NCI-H524 (cell line): ENCODE measurements around the gene PPHLN1.
"Not testable (repeated sequence)": the region's sequence is repeated elsewhere in the genome, so short reads cannot be mapped to it uniquely, and the experiment has no call there.

Experiments
- DNase-seq, 2 experiments: peaks; one replicate each; lab custom pipeline; 2025; lab: John Stamatoyannopoulos, UW

The PPHLN1 gene

GRCh38 chr12:42323856-42324255, 2.1 kb upstream of the PPHLN1 start:
- no peak for DNase-seq

- DNase-seq: no peak
Observed at GRCh38 chr12:42325326-42325652, 678 bp upstream of the PPHLN1 start.

- peak; percentile 0 to 21 for DNase-seq
Observed at GRCh38 chr12:42326541-42327226, 717 bp downstream of the PPHLN1 start.

- DNase-seq: no peak
Observed at GRCh38 chr12:42327227-42327590, 1.2 kb downstream of the PPHLN1 start.

- DNase-seq: not testable (repeated sequence)
Observed at GRCh38 chr12:42330097-42330496, 4.1 kb downstream of the PPHLN1 start.

GRCh38 chr12:42332301-42333285, 6.6 kb downstream of the PPHLN1 start:
- peak; percentile 1 to 37 for DNase-seq

- DNase-seq: no peak
Observed at GRCh38 chr12:42336286-42336685, 10.3 kb downstream of the PPHLN1 start.

GRCh38 chr12:42338280-42338679, 12.3 kb downstream of the PPHLN1 start:
- no peak for DNase-seq

GRCh38 chr12:42342028-42342427, 16.1 kb downstream of the PPHLN1 start:
- no peak for DNase-seq

GRCh38 chr12:42343721-42344120, 17.8 kb downstream of the PPHLN1 start:
- no peak for DNase-seq

GRCh38 chr12:42346403-42347002, 20.5 kb downstream of the PPHLN1 start:
- peak; percentile 2 to 46 for DNase-seq

- peak in 1 of 2 experiments; percentile 32 for DNase-seq
Observed at GRCh38 chr12:42349119-42350020, 23.4 kb downstream of the PPHLN1 start.

- not testable (repeated sequence) for DNase-seq
Observed at GRCh38 chr12:42350021-42350407, 24.0 kb downstream of the PPHLN1 start.

- DNase-seq: no peak
Observed at GRCh38 chr12:42356344-42356743, 30.4 kb downstream of the PPHLN1 start.

- DNase-seq: no peak
Observed at GRCh38 chr12:42360747-42361403, 34.9 kb downstream of the PPHLN1 start.

GRCh38 chr12:42361909-42362646, 36.1 kb downstream of the PPHLN1 start:
- DNase-seq: no peak

- DNase-seq: no peak
Observed at GRCh38 chr12:42362647-42363260, 36.8 kb downstream of the PPHLN1 start.

GRCh38 chr12:42364692-42365091, 38.7 kb downstream of the PPHLN1 start:
- DNase-seq: no peak

- DNase-seq: peak; percentile 13 to 81
Observed at GRCh38 chr12:42365486-42365885, 39.5 kb downstream of the PPHLN1 start.

GRCh38 chr12:42370013-42370412, 44.0 kb downstream of the PPHLN1 start:
- DNase-seq: no peak
